NCI-H1694 (cell line): ENCODE measurements around the gene CEP192.
"Not testable (repeated sequence)": the region's sequence is repeated elsewhere in the genome, so short reads cannot be mapped to it uniquely, and the experiment has no call there.

Experiments
- DNase-seq: peaks from one replicate; lab custom pipeline; 2025; lab: John Stamatoyannopoulos, UW

The CEP192 gene, protein sequence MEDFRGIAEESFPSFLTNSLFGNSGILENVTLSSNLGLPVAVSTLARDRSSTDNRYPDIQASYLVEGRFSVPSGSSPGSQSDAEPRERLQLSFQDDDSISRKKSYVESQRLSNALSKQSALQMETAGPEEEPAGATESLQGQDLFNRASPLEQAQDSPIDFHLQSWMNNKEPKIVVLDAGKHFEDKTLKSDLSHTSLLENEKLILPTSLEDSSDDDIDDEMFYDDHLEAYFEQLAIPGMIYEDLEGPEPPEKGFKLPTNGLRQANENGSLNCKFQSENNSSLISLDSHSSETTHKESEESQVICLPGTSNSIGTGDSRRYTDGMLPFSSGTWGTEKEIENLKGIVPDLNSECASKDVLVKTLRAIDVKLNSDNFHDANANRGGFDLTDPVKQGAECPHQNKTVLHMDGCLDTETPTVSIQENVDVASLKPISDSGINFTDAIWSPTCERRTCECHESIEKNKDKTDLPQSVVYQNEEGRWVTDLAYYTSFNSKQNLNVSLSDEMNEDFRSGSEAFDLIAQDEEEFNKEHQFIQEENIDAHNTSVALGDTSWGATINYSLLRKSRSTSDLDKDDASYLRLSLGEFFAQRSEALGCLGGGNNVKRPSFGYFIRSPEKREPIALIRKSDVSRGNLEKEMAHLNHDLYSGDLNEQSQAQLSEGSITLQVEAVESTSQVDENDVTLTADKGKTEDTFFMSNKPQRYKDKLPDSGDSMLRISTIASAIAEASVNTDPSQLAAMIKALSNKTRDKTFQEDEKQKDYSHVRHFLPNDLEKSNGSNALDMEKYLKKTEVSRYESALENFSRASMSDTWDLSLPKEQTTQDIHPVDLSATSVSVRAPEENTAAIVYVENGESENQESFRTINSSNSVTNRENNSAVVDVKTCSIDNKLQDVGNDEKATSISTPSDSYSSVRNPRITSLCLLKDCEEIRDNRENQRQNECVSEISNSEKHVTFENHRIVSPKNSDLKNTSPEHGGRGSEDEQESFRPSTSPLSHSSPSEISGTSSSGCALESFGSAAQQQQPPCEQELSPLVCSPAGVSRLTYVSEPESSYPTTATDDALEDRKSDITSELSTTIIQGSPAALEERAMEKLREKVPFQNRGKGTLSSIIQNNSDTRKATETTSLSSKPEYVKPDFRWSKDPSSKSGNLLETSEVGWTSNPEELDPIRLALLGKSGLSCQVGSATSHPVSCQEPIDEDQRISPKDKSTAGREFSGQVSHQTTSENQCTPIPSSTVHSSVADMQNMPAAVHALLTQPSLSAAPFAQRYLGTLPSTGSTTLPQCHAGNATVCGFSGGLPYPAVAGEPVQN (N-terminal part only)

DNA sequence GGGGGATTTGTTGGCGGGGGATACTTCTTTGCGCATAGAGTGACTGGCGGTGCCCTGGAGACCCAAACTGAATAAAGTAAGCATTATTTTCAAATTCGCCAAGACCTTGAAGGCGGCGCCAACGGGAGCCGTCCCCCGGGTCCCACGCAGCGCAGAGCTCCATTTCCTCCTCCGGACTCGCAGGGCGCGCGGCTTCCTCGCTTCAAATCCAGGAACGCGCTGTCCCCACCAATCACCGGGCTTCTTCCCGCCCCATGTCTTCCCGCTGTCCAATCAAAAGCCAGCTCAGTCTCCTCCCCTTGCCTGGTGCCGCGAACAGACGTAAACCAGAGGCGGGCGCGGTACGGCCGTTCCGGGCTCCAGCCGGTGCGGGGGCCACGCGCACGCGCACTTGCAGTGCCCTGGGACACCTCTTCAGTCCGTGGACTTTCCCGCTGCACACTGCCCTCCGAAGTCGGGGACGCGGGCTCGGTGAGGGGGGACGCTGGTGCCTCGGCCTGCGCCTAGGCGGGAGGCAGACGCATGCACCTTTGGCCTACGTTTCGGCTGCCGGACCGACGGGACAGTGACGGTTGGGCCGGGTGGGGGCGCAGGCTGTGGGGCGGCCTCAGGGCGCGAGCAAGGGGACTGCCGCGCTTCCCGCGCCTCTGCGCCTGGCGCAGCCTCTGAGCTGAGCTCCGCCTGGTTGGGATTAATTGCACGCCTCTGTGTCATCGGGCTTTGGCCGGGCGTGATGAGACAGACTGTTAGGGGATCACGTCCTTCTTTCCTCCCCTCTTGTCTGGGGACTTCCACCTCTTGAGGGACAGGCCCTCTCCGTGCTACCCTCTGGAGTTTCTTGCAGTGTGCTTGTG lies at the start of gene CEP192:
Gene CEP192 (plus strand): TSS at position 396 of the 854 bp plus-strand sequence. CDS start 8,063 bp downstream, outside the sequence.
- peak; percentile 91 for DNase-seq

DNA sequence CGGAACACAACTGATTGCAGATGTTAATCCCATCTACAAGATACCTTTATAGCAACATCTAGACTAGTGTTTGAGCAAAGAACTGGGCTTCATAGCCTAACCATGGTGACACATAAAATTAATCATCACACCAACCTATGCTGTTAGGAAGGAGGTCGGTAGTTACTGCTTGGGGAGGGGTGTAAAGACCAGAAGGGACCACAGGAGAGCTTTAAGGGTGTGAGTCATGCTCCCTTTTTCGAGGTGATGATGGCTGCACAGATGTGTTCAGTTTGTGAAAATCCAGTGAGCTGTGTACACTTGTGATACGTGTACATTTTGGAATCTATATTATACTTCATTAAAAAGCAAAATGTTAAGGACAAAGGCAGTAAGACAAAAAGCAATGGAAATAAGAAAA lies 47.9 kb upstream of the CEP192 start:
- DNase-seq: no peak

GRCh38 chr18:12944709-12945108 lies 46.5 kb upstream of the CEP192 start:
- no peak for DNase-seq

DNA sequence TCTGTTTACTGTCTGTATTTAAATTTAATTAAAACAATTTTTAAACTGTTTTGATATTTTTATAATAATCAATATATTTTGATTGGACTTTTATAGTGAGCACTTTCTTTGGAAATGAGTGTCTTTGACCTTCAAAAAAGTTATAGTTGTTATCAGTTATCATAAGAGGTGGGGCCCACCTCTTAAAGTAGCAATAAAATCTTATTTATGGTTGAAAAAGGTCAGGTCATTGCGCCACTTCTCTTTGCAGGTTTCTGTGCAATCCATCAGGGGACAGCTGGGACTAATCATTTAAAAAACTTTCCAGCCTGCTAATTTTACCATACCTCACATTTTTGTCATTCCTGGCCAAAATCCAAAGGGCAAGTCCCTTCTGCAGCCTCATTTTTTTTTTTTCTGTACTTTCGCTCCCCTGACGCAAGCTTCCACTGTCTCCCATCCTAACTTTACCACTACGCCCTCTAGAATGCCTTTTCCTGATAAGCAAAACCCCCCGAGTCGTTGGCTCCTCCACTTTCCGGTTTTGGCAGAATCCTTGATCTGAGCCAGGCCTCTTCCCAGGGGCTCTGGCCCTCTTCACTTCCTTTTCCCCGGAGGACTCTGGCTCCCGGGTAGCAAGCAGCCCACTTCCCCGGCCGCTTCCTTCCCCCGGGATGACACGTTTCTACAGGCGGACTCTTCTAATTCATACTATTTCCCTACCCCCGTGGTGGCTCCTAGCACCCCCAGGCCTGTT lies 44.4 kb upstream of the CEP192 start:
- DNase-seq: no peak

- peak; percentile 88 for DNase-seq
These were observed 43.7 kb upstream of the CEP192 start, which contains the start of gene SEH1L for GRCh38 chr18:12947285-12948049. Gene SEH1L, plus strand, starts transcription at chr18:12948011. Its CDS starts 111 bp downstream, at chr18:12948122.

- DNase-seq: peak; percentile 78
These were observed 42.9 kb upstream of the CEP192 start for GRCh38 chr18:12948050-12948804.

GRCh38 chr18:12958478-12958877 lies 32.7 kb upstream of the CEP192 start:
- no peak for DNase-seq

- no peak for DNase-seq
These were observed 30.8 kb upstream of the CEP192 start for GRCh38 chr18:12960395-12960794.

DNA sequence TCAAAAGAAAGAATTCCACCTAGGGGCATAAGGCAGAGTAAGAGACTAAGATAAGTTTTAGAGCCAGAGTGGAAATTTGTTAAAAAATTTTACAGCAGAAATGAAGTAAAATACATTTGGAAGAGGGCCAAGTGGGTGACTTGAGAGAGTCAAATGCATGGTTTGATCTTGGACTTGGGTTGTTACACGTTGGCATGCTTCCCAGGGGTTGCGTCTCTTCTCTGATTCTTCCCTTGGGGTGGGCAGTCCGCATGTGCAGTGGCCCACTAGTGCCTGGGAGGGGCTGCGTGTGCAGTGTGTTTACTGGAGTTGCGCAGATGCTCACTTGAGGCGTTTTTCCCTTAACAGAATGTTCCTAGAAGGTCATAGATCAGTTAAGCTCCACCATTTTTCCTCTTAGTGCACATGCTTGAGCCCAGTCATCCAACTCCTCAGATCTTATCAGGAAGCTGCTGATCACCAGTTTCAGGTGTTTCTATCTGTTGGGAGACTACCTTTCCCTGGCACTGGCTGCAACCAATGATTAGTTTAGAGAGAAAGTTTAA lies 30.2 kb upstream of the CEP192 start:
- no peak for DNase-seq

DNA sequence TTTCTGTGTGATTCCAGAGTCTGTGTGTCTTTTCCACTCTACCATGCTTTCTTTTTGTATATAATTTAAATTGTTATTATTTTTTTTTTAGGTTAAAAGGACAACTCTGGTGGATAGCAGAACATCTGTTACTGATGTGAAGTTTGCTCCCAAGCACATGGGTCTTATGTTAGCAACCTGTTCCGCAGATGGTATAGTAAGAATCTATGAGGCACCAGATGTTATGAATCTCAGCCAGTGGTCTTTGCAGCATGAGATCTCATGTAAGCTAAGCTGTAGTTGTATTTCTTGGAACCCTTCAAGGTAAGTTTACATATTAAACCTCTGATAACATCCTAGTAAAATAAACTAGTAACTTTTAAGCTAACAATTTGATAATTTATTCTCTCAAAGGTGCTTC lies 28.1 kb upstream of the CEP192 start:
- DNase-seq: no peak

DNA sequence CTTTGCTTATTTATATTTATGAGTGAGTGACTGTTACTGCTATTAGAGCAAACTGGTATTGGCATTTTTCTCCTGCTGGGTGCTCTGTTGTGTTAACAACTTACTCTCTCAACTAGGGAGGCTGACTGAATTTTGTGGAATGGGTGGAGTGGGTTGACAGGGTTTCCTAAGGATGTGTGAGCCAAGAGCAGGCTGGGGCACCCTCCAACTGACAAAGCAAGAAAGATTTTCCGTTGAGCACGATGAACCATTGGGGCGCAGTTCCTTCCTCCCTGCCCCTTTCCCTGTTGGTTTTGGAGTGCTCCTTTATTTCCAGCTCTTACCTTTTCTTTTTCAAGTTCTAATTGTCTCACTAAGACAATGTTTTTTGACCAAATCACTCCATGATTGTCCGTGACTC lies 23.0 kb upstream of the CEP192 start:
- no peak for DNase-seq

DNA sequence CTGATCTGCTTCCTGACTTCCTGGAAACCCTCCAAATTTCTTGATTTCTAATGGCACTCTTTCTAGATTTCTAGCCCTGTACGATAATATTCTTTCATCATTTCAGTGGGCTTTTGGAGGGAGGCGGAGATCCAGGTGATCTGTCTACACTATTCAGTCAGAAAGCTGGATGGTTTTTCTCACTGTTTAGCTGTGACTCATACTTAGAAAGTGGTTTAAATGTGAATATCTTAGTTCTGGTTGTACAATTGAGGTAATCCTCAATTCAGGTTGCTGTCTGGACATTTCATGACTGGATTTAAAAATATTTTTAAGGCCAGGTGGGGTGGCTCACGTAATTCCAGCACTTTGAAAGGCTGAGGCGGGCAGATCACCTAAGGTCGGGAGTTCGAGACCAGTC lies 22.5 kb upstream of the CEP192 start:
- DNase-seq: no peak

- no peak for DNase-seq
These were observed 17.5 kb upstream of the CEP192 start for GRCh38 chr18:12973562-12974213.

- DNase-seq: no peak
These were observed 15.7 kb upstream of the CEP192 start for GRCh38 chr18:12975488-12975887.

GRCh38 chr18:12976305-12976704 lies 14.9 kb upstream of the CEP192 start:
- DNase-seq: no peak

GRCh38 chr18:12980065-12980464 lies 11.1 kb upstream of the CEP192 start:
- not testable (repeated sequence) for DNase-seq

- no peak for DNase-seq
These were observed 1.6 kb upstream of the CEP192 start for GRCh38 chr18:12989397-12990122.
